Activated CD4-positive, alpha-beta T cell treated with anti-CD3 and anti-CD28 coated beads, Interleukin-2, Interleukin-6, amounts not matched to agents 100 ng/mL and 50 ng/mL, durations not matched to agents 16 hours and 8 hours (primary cell): ENCODE measurements around the gene NUP50.
"Not testable (repeated sequence)": the region's sequence is repeated elsewhere in the genome, so short reads cannot be mapped to it uniquely, and the experiment has no call there.

Experiments
- DNase-seq: peaks from one replicate; pipeline ENCODE4 v3.0.0-alpha.2; 2020

Gene NUP50

DNA sequence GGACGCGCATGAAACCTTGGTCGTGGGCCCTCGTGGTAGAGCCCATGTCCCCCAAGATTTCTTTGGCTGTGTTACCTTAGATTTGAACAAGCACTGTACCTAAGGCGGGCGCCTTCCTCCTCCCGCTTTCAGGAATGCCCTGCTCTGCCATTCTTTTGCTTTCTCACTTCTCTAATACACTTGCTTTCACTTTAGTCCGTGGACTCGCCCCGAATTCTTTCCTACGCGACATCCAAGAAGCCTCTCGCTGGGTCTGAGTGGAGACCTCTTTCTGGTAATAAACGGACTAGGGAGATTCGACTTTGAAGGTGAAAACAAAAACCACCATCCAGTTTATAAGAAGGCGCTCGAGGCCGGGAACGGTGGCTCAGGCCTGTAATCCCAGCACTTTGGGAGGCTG lies 1.2 kb upstream of the NUP50 start:
- no peak for DNase-seq

DNA sequence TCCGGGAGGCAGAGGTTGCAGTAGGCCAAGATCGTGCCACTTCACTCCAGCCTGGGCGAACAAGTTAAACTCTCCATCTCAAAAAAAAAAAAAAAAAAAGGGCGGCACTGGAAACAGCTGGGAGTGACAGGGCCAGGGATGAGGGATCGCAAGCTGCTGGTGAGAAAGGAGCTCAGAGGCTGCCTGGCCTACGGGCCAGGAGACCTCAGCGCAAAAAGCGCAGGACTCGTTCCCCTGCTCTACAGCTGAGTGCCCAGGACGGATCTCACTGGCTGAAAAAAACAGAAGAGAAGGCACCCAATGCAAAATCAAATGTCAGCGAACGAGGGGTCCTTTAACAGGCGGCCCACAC lies 650 bp upstream of the NUP50 start:
- peak; percentile 30 for DNase-seq

DNA sequence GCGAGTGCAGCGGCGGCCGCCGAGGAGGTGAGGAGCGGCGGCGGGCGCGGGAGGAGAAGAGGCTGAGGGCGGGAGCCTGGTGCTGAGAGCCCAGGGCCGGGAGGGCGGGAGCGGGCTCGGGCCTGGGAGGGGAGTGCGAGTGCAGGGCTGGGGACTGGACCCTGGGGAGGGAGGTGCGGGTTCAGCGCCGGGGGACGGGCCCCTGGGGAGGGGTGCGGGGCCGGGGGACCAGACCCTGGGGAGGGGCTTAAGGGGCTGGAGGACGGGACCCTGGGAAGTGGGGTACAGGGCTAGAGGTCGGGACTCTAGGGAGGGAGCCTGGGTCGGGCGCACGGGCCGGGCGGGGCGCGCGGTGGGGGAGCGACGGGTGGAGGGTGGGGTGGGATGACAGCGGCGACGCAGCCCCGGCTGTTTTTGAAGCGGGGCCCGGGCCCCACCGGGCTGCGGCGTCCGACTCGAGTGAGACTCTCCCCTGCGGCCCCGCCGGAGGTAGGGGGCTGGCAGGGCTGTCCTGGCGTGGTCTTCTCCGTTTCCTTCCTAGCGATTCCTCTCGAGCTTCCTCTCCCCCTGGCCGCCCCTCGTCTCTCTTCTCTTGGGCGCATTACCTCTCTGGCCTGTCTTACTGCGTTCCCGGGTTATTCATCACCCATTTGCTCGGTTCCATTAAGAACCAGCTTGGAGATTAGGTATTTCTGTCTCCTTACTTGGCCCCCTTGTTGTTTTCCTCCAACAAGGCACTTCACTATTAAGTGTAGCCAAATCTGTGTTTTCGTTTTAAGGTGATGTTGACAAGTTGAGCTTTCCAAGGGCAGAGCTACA lies 754 bp downstream of the NUP50 start:
- peak; percentile 32 for DNase-seq

DNA sequence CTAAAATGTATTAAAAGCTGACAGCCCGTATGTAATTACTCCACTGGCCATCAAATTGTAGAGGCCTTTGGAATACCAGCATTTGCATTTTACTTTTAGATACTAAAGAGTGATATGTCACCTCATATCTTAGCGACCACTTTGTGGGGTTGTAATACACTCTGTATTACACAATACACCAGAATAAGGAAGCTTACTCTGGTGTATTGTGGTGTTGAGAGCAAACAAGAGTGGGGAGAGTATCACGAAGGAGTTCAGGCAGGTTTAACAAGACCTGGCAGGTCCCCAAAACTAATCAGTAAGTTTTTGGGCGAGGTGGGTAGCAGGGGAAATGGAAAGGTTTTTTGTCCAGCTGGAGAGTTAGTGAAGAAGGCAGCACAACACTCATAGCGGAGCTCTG lies 3.2 kb downstream of the NUP50 start:
- no peak for DNase-seq

DNA sequence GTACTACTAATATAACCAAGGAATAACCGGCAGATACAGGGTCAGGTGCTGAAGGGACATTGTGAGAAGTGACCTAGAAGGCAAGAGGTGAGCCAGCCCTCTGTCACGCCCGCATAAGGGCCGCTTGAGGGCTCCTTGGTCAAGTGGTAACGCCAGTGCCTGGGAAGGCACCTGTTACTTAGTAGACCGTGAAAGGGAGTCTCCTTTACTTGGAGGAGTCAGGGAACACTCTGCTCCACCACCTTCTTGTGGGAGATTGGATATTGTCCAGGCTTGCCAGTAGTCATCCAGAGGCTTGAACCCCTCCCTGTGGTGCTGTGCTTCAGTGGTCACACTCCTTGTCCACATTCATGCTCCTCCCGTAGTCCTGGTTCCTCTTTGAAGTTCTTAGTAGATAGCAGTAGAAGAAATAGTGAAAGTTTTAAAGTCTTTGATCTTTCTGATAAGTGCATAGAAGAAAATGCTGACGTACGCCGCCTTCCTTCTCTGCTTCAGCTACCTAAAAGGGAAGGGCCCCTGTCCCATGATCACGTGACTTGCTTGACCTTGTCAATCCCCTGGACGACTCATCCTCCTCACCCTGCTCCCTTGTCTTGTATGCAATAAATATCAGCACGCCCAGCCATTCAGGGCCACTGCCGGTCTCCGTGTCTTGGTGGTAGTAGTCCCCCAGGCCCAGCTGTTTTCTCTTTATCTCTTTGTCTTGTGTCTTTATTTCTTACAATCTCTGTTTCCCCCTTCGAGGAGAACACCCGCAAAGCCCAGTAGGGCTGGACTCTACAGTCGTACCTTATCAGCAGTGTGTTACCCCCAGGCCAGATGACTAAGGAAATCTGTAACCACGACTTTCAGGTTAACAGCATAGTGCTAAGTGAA lies 6.1 kb downstream of the NUP50 start:
- peak; percentile 47 for DNase-seq

DNA sequence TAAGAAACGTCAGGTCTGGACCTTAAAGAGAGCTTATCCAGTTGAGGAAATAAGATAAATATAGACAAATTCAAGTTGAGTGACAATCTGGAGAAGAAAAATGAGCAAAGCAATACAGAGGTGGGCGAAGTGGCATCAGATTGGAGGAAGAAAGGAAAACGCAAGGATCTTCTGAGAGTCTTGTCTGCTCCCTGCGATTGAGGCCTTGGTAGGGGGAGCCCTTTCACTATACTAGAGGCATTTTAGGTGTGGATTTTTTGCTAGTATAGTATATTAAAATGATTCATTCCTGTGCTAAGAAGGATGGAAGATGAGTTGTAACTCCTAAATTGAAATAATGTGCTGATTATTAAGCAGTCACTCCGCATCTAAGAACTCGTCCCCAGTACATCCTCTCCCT lies 8.1 kb downstream of the NUP50 start:
- DNase-seq: no peak

DNA sequence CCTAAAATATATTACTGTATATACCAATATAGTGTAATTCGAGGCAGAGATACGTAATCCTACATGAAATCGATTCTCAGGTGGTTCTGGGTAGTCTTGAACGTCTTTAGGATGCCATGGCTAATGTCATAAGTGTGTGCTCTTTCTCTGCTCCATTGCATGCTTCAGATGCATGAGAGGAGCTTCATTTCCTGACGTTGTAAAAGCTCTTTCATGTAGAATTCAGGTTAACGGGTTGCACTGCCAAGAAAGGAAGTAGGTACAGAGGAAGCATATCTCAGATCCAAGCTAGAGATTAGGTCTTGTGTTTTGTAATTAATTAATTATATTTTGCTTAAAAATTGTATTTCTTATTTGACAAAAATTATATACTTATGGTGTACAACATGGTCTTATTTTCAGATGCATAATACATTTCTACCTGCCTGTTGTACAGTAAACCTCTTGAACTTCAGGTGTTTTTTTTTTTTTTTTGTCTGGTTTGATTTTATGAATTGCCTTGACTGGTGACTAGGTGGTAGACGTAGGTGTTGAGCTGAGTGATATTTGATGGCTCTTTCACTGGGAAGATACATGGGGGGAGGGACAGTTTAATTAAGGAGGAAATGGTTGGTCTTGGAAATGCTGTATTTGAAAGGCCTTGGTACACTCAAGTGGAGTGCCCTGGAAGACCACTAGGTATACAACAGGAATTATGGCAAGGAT lies 9.3 kb downstream of the NUP50 start:
- DNase-seq: peak; percentile 27

DNA sequence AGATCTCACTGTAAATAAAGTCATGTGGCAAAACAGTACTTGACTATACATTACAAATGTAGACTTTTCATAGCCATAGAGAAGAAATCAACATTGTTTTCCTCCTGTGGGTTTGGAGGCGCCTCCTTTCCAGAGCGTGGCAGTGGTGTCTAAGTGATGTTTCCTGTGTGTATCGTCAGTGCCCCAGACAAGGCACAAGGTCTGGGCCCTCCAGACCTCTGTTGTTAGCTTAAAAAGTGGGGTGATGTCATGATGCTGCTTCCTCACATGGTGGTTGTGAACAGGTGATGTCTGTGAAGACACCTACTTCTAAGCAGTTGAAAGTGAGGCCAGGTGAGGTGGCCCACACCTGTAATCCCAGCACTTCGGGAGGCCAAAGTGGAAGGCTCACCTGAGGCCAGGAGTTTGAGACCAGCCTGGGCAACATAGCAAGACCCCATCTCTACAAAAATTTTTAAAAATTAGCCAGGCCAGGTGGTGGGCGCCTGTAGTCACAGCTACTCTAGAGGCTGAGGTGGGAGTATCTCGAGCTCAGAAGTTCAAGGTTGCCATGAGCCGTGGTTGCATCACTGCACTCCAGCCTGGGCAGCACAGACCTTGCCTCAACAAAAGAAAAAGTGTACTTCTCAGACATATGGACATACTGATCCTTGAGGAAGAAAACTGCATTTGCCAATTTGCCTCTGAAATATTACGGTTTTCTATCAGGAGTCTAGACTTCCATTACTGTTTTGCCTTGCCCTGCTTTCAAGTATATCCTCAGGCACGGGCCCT lies 15.7 kb downstream of the NUP50 start:
- no peak for DNase-seq

DNA sequence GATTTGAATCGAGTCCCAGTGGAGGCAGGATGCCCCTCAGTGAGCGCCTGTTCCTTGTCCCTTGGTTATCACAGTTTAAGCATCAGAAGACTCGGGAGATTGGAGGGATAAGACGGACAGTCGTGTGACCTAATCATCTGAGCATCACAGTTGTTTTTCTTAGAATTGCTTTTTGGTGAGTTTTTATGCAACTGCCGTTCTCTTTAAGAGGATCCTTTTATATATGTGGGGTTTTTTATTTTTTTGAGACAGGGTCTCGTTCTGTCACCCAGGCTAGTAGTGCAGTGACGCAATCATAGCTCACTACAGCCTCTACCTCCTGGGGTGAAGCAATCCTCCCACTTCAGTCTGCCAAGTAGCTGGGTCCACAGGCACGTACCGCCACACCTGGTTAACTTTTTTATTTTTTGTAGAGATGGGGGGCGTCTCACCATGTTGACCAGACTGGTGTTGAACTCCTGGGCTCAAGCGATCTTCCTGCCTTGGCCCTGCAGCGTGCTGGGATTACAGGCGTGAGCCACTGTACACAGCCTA lies 16.5 kb downstream of the NUP50 start:
- no peak for DNase-seq

DNA sequence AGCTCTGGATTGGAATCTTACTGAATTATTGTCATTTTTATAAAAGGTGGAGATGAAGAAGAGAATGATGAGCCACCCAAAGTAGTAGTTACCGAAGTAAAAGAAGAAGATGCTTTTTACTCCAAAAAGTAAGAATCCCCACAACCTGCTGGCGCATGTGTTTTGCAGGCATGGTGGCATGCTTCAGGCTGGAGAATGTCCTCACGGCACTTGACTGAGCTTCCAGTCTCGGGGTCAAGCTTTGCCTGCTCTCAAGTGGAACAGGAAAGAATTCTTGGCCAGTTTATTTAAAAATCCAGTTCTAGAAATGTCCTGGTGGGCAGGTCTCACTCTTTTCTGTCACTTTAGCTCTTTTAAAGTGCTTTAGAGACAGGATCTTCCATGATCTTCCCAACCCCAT lies 17.5 kb downstream of the NUP50 start:
- no peak for DNase-seq

DNA sequence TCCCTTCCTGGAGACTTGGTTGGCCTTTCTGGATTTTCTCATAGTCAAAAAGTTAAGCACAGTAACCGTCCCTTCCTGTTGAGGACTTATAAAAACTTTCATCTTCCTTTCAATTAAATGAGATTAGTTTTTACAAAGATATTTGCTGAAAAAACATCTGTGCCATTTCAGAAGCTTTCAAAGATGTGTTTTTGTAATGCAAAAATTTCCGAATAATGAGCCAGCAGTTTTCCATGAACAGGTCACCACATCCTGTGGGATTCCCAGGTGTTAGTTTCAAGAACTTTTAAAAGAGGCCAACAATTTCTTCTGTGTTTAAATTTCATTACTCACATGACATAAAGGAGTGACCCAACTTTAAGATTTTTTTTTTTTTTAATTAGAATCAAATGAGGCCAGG lies 18.0 kb downstream of the NUP50 start:
- DNase-seq: no peak

DNA sequence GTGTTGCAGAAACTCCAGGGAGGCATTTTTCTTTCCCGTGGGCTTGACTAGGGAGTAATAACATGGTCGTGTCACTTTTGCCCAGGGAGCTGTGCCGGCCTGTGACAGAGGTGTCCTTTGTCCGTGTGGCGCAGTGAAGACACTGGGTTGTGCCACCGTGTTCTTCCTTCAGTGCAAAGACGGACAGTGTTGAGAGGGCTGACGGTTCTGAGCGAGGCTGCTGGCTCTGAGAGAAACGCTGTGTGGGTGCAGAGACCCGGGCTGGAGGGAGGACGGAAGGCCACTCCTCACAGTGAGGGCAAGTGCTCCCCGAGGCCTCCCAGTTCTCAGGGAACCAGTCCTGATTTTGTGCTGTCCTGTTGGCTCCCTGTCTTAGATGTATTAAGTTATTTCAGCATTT lies 20.2 kb downstream of the NUP50 start:
- no peak for DNase-seq

DNA sequence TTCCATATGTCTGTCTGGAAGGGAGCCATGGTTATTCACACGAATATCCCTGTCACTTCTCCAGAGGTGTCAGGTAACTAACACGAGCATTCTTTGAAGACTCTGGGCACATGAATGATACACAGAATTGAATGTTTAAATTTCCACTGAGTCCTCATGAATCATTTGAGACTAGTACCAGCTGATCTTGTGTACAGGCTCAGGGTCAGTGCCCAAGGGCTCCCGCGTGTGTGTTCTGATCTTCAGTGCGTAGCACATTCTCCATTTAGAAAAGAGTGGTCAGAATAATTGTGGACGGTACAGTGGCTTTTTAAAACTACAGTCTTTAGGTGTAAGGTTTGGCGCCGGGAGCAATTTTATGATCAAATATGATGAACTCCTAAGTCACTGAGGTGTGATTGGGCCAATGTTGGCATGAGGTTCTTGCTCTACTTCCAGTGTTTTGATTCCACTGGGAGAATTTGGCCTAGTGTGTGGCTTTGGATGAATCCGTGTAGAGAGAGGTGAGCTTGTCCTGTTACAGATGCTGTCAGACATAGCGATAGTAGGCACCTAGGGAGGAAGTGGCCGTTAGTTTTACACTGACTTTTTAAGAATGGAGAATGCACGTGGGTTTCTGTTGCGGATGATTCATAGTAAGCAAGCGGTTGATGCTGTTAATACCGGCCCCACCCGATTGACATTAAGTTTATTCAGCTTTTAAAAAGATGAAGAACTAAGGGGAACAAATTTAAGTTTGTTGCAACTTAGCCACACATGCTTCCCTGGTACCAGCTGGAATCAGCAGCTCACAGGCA lies 22.2 kb downstream of the NUP50 start:
- DNase-seq: peak; percentile 45

DNA sequence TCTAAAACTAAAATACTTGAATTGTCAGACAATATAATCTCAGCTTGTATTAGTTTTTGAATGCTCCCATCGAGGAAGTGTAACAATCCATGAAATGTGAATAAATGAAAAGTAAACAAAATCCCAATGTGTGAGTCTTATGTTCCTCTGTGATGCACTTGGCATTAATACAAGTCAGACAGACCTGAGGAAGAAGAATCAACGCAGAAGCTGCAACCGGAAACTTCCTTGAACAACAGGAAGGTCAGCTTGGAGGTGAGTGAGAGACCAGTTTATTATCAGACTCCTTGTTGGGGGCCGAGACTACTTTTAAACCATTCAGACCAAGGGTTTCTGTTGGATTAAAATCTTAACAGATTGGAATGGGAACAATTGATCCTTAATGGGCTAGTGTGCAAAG lies 24.2 kb downstream of the NUP50 start:
- DNase-seq: no peak

DNA sequence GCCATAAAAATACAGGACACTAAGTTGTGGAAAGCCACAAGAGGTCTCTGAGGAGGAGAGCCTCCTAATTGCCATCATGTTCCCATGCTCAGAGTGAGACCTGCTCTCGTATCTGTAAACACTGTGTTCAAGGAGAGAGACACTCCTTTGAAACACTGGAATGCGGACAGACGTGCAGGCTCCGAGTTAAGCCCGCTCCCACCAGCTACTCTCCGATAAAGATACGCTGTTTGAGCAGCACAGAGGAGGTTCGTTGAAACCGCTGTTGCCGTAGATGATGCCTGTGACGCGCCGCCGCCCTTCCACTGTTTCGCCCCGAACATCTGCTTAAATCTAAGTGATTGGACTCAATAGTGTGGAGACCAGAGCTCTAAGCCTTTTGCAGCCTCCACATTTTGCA lies 25.1 kb downstream of the NUP50 start:
- no peak for DNase-seq

DNA sequence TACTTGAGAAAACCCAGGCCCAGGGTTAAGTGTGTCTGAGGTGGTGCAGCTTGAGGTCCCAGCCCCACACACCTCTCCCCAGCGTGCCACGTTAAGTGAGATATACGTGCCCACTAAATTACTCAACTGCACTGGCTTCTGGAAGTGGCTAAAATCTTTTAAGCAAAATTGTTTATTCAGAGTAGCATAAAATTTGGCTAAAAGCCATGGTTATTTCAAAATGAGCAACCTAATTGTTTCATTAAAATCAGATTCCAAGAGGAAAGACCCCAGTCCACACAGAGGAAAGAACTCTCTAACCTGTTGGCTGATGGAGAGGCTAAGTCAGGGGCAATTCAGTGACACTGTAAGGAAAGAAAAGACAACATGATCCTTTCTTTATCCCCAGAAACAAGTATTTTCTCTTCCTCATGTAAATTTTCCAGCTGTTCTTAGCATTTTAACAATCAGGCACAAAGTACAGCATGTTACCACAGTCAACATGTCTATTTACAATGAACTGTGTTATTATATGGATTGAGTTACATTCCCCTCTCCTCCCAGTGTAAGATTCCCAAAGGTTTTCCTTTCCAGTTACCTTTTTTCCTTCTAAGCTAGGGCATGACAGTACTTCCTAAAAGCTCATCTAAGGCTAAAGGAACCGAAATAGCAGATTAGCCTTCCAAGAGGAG lies 26.6 kb downstream of the NUP50 start:
- DNase-seq: no peak

DNA sequence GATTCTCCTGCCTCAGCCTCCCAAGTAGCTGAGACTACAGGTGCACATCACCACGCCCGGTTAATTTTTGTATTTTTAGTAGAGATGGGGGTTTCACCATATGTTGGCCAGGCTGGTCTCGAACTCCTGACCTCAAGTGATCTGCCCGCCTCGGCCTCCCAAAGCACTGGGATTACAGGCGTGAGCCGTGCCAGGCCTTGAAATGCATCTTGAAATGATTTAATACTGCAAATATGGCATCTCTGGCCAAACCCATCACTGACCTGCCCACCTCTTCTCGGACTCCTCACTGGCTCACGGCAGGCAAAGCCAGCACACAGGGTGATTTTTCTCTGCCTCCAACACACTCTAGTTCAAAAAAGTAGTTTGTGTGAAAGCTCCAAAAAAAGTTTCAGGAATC lies 28.0 kb downstream of the NUP50 start:
- DNase-seq: not testable (repeated sequence)

DNA sequence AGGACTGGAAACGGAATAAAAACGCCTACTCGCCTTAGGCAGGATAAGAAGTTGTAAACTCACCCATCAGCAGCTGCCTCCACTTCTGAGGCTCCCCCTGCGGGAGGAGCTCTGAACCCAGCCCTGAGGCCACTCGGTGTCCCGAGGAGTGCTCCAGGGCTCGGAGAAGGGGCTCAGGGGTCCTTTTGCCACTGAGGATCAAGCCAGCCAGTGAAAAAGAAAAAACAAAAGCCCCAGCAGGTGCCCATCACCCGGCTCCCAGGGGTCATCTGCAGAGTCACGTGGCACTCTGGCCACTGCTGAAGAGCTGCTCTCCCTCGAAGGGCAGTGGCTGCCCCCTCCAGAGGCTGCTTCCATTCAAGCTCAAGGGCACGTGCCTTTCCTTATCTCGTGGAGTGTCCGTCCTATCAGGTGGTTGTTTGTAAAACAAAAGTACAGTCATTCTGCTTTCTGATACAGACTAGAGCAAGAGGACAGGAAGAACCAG lies 29.0 kb downstream of the NUP50 start:
- no peak for DNase-seq

DNA sequence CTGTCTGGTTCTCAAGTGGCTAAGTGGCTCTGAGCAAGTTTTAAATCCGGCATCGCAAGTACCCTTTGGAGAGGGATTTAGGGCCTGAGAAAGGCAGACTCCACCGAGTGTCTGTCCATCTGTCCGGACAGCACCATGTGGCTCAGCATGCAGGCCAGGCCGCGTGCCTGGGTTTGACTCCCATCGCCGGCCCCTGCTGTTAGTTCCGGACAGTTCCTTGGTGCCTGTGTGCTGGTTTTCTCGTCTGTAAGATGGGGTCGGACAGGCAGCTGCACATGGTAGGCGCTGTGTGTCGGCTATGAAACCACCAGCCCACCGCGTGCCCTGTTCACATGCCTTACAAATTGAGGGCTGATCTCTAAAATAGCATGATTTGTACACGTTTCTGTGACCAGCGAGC lies 31.0 kb downstream of the NUP50 start:
- DNase-seq: no peak

DNA sequence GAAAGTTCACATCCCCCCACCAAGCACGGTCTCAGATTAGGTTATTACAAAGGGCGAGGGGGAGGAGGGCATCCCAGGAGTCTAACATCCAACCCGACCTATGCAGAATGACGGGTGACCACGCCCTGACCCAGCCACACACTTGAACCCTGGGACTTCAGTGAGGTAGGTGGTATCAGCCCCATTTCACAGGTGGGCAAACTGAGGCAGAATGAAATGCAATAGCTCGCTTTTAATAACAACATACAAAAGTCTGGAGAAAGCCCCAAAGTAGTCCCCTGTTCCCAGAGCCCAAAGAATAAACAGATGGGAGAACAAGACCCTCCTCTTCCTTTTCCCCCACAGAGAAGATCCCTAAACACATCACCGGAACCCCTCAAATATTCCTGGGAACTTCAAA lies 31.9 kb downstream of the NUP50 start:
- DNase-seq: no peak

DNA sequence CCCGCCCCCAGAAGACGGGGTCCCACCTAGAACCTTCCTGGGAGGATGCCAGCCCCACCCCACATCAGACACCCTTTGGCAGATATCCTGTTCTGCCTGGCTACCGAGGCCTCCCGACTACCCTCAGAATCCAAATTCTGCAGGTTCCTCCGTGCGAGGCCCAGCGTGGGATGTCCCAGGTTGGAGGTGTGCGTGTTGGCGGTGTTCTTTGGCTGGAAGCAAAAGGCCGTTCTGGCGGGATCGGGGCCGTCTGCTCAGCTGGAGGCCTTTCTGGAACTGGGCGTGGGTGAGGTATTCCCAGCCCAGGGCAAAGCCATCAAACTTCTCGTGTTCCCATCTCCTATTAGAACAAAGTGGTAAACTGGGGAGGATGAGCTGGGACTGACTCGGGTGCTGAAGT lies 32.6 kb downstream of the NUP50 start:
- DNase-seq: no peak
